GM12891 (cell line): ENCODE results near the gene QPCTL.

Experiments
- PAX5 ChIP-seq: IDR thresholded peaks from 2 replicates; pipeline ENCODE4 v1.6.1; 2011; ENCODE audit warnings: low read length, moderate library complexity, mild to moderate bottlenecking; ENCODE audit not compliant: insufficient read depth, severe bottlenecking
- POLR2A ChIP-seq: IDR thresholded peaks from 2 replicates; pipeline ENCODE4 v1.6.1; 2011; ENCODE audit warnings: low read depth, low read length, control low read depth
- POLR2AphosphoS5 ChIP-seq: IDR thresholded peaks from 2 replicates; pipeline ENCODE4 v1.6.1; 2011; ENCODE audit warnings: low read depth, low read length, control low read depth
- SPI1 ChIP-seq: IDR thresholded peaks from 2 replicates; pipeline ENCODE4 v1.6.1; 2011; ENCODE audit warnings: low read depth, low read length, control low read depth
- TAF1 ChIP-seq: IDR thresholded peaks from 2 replicates; pipeline ENCODE4 v1.6.1; 2011; ENCODE audit warnings: low read depth, low read length, control low read depth

DNA sequence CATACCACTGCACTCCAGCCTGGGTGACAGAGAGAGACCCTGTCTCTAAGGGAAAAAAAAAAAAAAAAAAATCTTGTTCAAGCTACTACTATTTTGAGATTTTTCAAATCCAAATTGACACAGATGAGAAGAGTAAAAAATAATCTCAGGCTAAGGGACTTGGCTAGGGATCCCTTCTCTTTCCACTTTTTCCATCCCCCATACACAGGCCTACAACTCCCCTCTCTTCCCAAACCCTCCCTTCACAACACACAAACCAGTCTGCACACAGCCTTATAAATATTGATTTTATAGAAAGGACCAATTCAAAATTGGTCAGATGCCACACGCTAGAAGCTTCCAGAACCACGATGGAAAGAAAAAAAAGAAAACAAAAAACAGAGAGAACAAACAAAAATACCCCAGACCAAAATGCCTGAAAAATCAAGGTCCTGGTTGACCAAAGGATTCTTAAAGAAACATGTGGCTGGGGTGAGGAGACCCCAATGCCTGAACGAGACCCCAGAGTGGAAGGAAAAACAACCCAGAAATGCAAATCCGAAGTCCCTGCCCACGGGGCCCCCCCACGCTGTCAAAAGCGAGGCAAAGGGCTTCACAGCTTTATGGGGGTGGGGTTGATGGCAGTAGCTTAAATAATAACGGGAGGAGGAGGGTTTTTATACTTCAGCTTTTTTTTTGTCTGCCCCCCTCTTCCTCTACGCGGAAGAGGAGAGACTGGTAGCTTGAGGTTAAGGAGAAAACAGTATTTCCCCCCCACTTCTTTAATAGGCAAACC lies 18.1 kb downstream of the QPCTL start:
- TF ChIP-seq POLR2A: no peak
- no peak for TF ChIP-seq TAF1
- no peak for TF ChIP-seq POLR2AphosphoS5
- no peak for TF ChIP-seq PAX5
- no peak for TF ChIP-seq SPI1
